Stimulated activated CD4-positive, alpha-beta T cell treated with anti-CD3 and anti-CD28 coated beads, Interleukin-15, amount 100 ng/mL, for 1 hour (primary cell): ENCODE data around the gene UBXN11.
A peak's percentile ranks its signal among the peaks of the same experiment; 100 is the strongest.

Experiments used
- DNase-seq, 2 donors: peaks; one replicate each; pipeline ENCODE4 v3.0.0-alpha.2; 2020; ENCODE audit warnings: low read depth in 1 of 2, low spot score in 1 of 2

Gene UBXN11

DNA sequence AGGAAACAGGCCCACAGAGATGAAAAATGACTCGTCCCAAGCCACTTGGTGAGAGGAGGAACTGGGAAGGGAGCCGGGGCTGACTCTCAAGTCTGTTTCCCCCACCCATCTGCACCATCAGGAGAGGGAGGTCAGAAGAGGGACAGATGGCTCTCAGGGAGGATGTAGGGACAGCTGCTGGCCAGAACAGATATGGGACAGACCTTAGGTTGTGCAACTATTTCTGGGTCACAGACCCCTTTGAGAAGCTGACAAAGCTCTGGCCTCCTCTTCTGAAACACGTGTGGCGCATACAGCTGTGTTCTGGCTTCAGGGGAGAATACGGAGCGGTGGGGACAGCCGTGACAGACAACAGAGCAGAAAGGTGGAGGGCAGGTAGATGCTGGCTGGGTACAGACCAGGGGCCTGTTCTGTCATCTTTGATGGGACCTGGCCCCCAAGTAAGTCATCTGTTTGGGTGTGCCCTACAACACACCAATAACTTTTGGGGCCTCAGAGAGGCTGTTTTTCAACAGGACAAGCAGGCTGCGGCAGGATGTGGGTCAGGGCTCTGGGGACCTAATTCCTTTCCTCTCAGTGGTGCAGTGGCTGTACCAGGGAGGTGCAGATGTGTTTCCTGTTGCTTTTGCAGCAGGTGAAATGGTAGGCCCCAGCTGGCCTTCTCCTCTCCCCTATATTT lies 19.3 kb downstream of the UBXN11 start:
- DNase-seq: peak in 1 of 2 donors; percentile 49

DNA sequence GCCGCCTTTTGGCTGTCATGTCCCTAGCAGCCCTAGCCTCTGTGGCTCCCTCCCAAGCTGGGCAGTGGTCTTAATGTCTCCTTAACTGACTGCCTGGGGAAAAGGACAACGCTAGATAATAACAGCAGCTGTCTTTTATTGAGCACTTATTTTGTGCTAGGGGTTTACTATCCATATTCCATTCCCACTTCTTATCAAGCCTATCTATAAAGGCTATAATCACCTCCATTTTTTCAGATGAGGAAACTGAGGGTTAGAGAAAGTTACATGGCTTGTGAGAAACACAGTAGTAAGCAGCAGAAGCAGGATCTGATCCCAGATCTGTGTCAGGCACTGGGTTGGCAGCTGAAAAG lies 20.4 kb downstream of the UBXN11 start:
- no peak for DNase-seq

DNA sequence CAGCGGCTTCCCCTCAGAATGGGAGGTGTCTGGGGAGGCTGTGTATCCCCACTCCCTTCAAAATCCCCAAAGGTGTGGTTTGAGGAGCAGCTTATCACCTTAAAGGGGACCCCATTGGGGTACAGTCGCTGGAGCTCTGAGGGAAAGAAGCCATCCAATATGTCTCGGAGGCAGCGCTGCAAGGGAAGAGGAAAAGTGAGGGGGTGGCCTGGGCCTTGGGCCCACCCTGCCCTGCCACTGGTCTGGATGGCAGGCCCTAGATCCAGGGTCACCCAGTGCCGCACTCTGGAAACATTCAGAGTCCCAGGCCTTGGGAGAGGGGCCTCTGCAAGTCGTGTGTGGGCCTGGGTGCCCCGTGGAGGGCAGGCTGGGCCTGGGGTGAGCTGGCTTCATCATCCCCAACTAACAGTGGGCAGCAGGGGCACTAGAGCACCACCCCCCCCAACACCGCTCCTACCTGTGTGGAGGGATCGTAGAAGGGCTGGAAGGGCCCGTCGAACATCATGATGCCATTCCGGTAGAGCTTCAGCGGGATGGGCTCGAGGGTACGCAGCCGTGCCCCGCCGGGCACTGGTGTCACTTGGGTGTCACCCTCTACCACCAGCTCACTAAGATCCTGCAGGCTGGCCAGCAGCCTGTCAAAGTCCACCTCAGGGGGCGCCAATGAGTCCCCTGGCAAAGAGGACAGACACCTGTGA lies 20.9 kb downstream of the UBXN11 start:
- no peak for DNase-seq

DNA sequence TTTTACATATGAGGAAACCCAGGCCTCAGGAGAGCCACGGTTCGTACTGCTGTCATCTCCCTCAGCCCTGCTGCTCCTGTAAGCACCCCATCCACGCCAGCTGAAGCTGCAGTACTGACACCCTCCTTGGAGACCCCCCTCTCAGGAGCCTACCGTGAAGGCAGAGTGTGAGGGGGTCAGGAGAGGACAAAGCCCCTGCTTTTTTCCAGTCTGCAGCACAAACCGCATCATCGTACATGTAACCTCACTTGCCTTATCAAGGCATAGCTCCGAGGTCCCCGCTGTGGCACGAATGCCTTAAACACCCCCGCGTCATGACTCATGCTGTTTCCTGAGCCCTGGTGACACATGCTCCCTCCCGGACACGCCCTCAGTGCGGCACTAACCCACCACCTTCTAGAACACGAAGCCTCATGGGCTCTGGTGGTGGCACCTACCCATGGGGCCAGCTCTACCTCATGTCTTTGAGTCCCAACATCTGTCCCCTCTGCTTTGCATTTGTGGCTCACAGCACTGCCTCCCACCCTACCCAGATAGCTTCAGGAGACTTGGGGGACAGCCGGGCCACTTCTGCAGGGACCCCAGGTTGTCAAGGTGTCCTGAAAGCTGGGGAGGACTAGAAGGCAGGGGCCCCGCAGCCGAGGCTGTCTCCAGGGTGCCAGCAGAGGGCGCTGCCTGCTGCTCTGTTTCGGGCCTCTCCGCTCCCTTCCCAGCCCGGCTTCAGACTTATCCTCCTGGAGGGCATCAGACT lies 21.7 kb downstream of the UBXN11 start:
- peak; percentile 80 to 86 for DNase-seq

DNA sequence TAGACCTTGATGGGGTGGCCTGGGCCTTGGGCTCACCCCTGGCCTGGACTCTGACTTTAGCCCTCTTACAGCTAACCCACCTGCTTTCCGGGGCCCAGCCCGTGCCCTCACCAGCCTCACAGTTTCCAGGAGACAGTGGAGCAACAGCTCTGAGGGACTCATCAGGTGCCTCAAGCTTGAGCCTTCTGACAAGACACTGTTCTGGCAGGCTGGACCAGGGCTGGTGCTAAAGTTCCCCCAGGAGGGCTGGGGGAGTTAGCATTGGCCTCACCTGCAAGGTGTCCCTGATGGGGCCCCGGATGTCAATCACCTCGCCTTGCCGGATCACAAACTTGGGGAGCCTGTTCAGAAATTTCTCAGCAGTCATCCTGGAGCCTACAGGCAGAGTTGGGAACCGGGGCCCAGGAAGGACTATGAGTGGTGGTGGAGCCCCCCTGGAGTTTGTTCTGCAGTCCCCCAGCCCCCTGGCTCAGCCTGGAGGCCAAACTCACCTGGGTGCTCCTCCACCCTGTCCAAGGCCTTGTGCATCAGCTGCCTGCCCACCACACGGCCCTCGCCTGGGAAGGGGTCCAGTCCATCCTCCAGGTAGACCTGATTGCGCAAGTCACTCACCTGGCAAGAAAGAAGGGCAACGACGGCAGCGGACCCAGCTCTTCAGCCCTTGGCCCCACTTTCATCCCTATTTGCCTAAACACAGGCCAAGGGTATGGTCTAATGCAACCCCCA lies 22.4 kb downstream of the UBXN11 start:
- DNase-seq: no peak

DNA sequence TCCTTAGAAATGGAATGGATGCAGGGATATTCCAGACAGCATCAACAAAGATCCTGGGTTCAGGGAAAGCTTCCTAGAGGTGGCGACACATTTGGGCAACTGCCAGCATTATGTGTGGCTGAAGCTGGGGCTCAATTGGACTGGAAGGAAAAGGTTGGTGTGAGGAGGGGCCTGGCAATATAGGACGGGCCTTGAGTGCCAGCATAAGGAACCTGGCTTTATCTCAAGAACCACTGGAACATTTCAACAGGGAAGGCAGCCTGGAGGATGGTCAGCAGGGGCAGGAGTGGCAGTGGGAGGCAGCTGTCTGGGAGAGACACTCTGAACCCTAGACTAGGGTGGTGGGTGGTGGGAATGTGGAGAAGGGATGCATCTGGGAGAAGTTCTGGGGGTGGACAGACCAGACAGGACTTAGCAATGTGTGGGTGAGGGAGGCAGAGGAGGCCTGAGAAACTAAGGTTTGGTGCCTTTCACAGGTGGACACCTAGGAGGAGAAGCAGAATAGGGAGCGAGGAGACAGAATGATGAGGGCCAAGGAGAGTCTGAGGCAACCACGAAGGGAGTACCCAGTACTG lies 23.1 kb downstream of the UBXN11 start:
- no peak for DNase-seq

DNA sequence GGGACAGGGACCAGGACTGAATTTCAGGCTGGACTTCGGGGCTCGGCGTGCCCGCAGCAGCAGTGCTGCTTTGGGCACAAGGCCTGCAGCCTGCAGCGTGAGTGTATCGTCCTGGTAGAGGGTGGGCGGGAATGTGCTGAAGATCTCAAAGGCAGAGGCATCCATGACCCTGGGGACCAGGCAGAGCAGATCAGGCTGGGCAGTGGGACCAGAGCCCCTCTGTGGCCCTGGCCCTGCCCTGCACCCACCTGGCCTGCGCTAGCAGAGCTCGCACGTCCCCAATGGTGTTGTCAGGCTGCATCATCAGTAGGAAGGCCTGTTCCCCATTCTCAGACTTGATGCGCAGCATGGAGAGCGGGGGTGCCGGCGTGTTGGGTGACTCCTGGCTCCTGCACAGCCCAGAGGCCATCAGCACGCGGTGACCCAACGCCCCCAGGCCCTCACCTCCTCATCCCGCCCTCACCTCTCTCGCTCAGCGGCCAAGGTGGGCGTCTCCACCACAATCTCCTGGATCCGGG lies 24.0 kb downstream of the UBXN11 start:
- no peak for DNase-seq

- no peak for DNase-seq
Measured at GRCh38 chr1:26281971-26282370, 24.5 kb downstream of the UBXN11 start.

- DNase-seq: no peak
Measured at GRCh38 chr1:26281091-26281958, 25.1 kb downstream of the UBXN11 start.

GRCh38 chr1:26280333-26281042 lies 25.9 kb downstream of the UBXN11 start:
- no peak for DNase-seq

- peak; percentile 75 to 77 for DNase-seq
Measured at GRCh38 chr1:26279456-26280332, 26.7 kb downstream of the UBXN11 start, which contains the start of gene SH3BGRL3. Gene SH3BGRL3, plus strand, starts transcription at chr1:26280086. Its CDS starts 70 bp downstream, at chr1:26280156.

DNA sequence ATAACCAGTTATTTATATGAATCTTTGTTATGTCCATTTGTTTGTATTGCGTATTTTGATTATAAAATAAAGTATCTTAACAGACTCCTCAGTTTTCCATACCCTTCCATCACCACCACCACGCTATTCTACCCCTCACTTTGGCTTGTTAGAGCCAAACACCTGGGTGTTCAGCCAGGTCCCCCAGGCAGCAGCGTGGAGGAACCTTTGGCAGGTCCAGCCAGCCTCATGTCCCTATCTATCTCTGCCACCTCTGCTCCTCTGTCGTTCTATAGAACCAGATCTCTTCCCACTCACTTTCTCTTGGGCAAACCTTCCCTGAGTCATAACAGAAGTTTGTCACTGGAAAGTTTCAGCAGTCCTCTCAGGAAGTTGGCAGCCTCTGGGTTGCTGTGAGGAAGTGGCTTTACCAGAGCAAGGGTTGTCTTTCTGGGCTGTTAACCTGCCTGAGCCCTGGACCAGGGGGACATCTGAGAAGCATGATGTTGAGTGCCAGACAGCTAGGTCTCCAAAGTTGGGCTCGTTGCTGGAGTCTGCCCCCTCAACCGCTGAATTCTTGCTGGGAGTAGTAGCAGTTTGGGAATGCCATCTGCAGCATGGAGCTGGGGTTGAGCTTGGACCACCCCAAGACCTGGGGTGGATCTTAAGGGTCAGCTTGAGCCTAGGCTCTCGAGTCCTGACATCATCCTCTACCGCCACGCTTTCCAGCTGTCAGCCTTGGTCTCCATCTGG lies 27.5 kb downstream of the UBXN11 start:
- DNase-seq: no peak

- no peak for DNase-seq
Measured at GRCh38 chr1:26278303-26278702, 28.1 kb downstream of the UBXN11 start.

GRCh38 chr1:26277719-26278118 lies 28.7 kb downstream of the UBXN11 start:
- DNase-seq: no peak

DNA sequence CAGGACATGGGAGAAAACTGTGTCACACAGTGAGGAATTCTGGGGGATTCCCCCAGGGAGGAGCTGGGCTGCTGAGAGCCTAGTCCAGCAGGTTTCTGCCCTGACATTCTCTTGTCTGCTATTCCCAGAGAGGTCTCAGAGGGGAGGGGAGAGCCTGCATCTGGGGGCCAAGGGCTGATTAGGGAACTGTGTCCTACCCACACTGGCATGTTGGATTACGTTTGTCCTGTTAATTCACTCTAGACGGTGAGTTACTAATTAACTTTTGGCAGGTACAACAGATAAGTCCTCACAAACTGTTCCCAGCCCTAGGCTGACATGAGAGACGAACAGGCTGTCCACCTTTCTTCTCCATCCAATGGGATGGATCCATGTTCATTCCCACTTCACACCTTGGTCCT lies 29.2 kb downstream of the UBXN11 start:
- no peak for DNase-seq

DNA sequence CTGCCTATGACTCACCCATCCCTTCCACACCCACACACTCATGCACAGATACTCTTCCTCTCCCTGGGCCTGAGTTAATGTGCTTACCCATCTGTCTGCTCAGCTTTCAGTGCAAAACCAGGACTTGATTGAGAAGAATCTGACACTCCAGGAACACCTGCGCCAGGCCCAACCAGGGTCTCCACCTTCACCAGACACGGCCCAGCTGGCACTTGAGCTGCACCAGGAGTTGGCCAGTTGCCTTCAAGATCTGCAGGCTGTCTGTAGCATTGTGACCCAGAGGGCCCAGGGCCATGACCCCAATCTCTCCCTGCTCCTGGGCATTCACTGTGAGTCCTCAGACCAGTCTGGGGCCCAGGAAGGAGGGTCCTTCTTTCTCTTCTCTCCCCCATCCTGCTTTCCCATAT lies 30.0 kb downstream of the UBXN11 start:
- no peak for DNase-seq

- peak; percentile 50 to 51 for DNase-seq
Measured at GRCh38 chr1:26275580-26276431, 30.6 kb downstream of the UBXN11 start.
